H1 (cell line): ENCODE results near the gene RHOBTB1. TPM values are rescaled to one million over a fixed set of nuclear protein-coding genes. Genes with fewer than 3 reads are reported as not detected.

ENCODE experiments used
- CTCF ChIA-PET: fragments of 300-600 bp; sonication (Branson Sonifier 250); formaldehyde crosslinking; loops from one replicate; lab custom pipeline; 2021; ENCODE audit not compliant: partially characterized antibody; lab: Charles Lee
- POLR2A ChIA-PET: fragments of 300-600 bp; sonication (Branson Sonifier 250); formaldehyde crosslinking; loops from one replicate; lab custom pipeline; 2021; ENCODE audit warnings: inconsistent platforms; ENCODE audit not compliant: partially characterized antibody; lab: Charles Lee
- DNase-seq, 2 experiments: peaks; one replicate each; pipeline versions ENCODE4 v3.0.0 to v3.0.0-alpha.2; 2010 to 2022; ENCODE audit warnings: low spot score in 2 of 2, low read depth in 1 of 2, mixed read lengths in 1 of 2
- FAIRE-seq: peaks from 2 replicates; lab custom pipeline; 2011; peaks lifted over from hg19 to GRCh38; lab: Jason Lieb, UNC
- H2AFZ ChIP-seq: 2 replicates; pipeline ENCODE4 v1.8.1; 2012; ENCODE audit warnings: low read length, inconsistent platforms
- H2AK5ac ChIP-seq: 2 replicates; pipeline ENCODE4 v1.6.1; 2013; ENCODE audit warnings: low read depth, low read length
- H2BK120ac ChIP-seq: replicated peaks from 2 replicates; pipeline ENCODE3; 2013; ENCODE audit warnings: low read depth, low read length, inconsistent platforms
- H2BK12ac ChIP-seq: 2 replicates; pipeline ENCODE4 v1.6.1; 2013; ENCODE audit warnings: low read depth, low read length
- H2BK15ac ChIP-seq: 2 replicates; pipeline ENCODE4 v1.6.1; 2013; ENCODE audit warnings: low read length
- H2BK20ac ChIP-seq: 2 replicates; pipeline ENCODE4 v1.6.1; 2013; ENCODE audit warnings: low read length
- H2BK5ac ChIP-seq: 2 replicates; pipeline ENCODE4 v1.6.1; 2013; ENCODE audit warnings: low read depth, low read length
- H3K14ac ChIP-seq: 2 replicates; pipeline ENCODE4 v1.6.1; 2013; ENCODE audit warnings: inconsistent platforms; ENCODE audit not compliant: insufficient read length
- H3K18ac ChIP-seq: 2 replicates; pipeline ENCODE4 v1.6.1; 2013; ENCODE audit warnings: low read length; ENCODE audit errors: extremely low read depth
- H3K23ac ChIP-seq: 2 replicates; pipeline ENCODE4 v1.6.1; 2013; ENCODE audit warnings: inconsistent platforms; ENCODE audit not compliant: insufficient read length
- H3K23me2 ChIP-seq: 2 replicates; pipeline ENCODE4 v1.6.1; 2013; ENCODE audit warnings: low read depth, low read length
- H3K27ac ChIP-seq: 2 replicates; pipeline ENCODE4 v1.6.1; 2011; ENCODE audit warnings: low read depth, low read length, inconsistent platforms
- H3K27me3 ChIP-seq, 4 experiments: replicated peaks in 1 of 4; 1 replicate in 1 of 4; 2 replicates in 3 of 4; pipeline versions ENCODE4 v1.6.1 to v1.8.1; 2011 to 2013; ENCODE audit warnings: low read length in 3 of 4, mild to moderate bottlenecking in 3 of 4, inconsistent platforms in 2 of 4, mixed read lengths in 2 of 4, moderate library complexity in 1 of 4; ENCODE audit not compliant: control insufficient read depth in 3 of 4, insufficient read depth in 3 of 4; ENCODE audit errors: extremely low read depth in 1 of 4
- H3K36me3 ChIP-seq, 4 experiments: 2 replicates each; pipeline versions ENCODE4 v1.6.1 to v1.8.1; 2011 to 2013; ENCODE audit warnings: mild to moderate bottlenecking in 4 of 4, low read length in 3 of 4, moderate library complexity in 2 of 4, control low read depth in 1 of 4, inconsistent platforms in 1 of 4; ENCODE audit not compliant: insufficient read depth in 4 of 4, control insufficient read depth in 2 of 4
- H3K4ac ChIP-seq: replicated peaks from 2 replicates; pipeline ENCODE3; 2013; ENCODE audit warnings: low read length, low read depth, mixed read lengths, inconsistent platforms; ENCODE audit not compliant: insufficient read length
- H3K4me1 ChIP-seq, 4 experiments: replicated peaks in 1 of 4; 1 replicate in 1 of 4; 2 replicates in 3 of 4; pipeline versions ENCODE4 v1.6.1 to v1.8.1; 2011 to 2013; ENCODE audit warnings: low read length in 3 of 4, inconsistent platforms in 2 of 4, mixed read lengths in 1 of 4; ENCODE audit not compliant: insufficient read depth in 4 of 4, control insufficient read depth in 3 of 4
- H3K4me2 ChIP-seq, 2 experiments: 2 replicates each; pipeline versions ENCODE4 v1.6.1 to v1.8.1; 2011 to 2013; ENCODE audit warnings: low read depth in 2 of 2, low read length in 2 of 2, control low read depth in 1 of 2, inconsistent platforms in 1 of 2, mild to moderate bottlenecking in 1 of 2; ENCODE audit not compliant: insufficient read depth in 1 of 2
- H3K4me3 ChIP-seq, 4 experiments: fragments of 200-600, 300-600 bp in 1 of 4; sonication (generic), shearing (Covaris generic), sonication (Bioruptor Twin) in 1 of 4; 2 replicates each; pipeline versions ENCODE4 v1.5.1 to v1.8.1; 2011 to 2016; ENCODE audit warnings: low read length in 4 of 4, low read depth in 3 of 4, control low read depth in 2 of 4, inconsistent platforms in 2 of 4, mild to moderate bottlenecking in 2 of 4, mixed read lengths in 1 of 4, moderate library complexity in 1 of 4; ENCODE audit not compliant: insufficient read depth in 2 of 4; ENCODE audit errors: extremely low read depth in 1 of 4
- H3K56ac ChIP-seq: replicated peaks from 2 replicates; pipeline ENCODE3; 2013; ENCODE audit warnings: low read depth, mild to moderate bottlenecking, mixed read lengths, low read length, inconsistent platforms; ENCODE audit not compliant: insufficient read length
- H3K79me1 ChIP-seq: 2 replicates; pipeline ENCODE4 v1.6.1; 2013; ENCODE audit warnings: low read depth, low read length, control low read depth
- H3K79me2 ChIP-seq, 2 experiments: 2 replicates each; pipeline versions ENCODE4 v1.6.1 to v1.8.1; 2012 to 2013; ENCODE audit warnings: low read length in 2 of 2, mild to moderate bottlenecking in 2 of 2, inconsistent platforms in 1 of 2; ENCODE audit not compliant: insufficient read depth in 2 of 2, control insufficient read depth in 1 of 2
- H3K9ac ChIP-seq, 4 experiments: replicated peaks in 1 of 4; 1 replicate in 1 of 4; 2 replicates in 3 of 4; pipeline versions ENCODE4 v1.6.1 to v1.8.1; 2011 to 2013; ENCODE audit warnings: low read depth in 3 of 4, low read length in 3 of 4, control low read depth in 2 of 4, mild to moderate bottlenecking in 2 of 4, moderate library complexity in 2 of 4, inconsistent platforms in 1 of 4; ENCODE audit errors: extremely low read depth in 1 of 4
- H3K9me3 ChIP-seq, 2 experiments: 2 replicates each; pipeline versions ENCODE4 v1.6.1 to v1.8.1; 2012 to 2013; ENCODE audit warnings: mild to moderate bottlenecking in 2 of 2, moderate library complexity in 2 of 2, control low read depth in 1 of 2, inconsistent platforms in 1 of 2, low read depth in 1 of 2, low read length in 1 of 2, mixed read lengths in 1 of 2; ENCODE audit not compliant: insufficient read depth in 2 of 2
- H4K20me1 ChIP-seq, 2 experiments: replicated peaks in 1 of 2; 2 replicates each; pipeline versions ENCODE3 to v1.8.1; 2011 to 2013; ENCODE audit warnings: inconsistent platforms in 2 of 2, low read length in 2 of 2, mild to moderate bottlenecking in 1 of 2; ENCODE audit not compliant: insufficient read depth in 2 of 2, control insufficient read depth in 1 of 2
- H4K5ac ChIP-seq: 2 replicates; pipeline ENCODE4 v1.6.1; 2013; ENCODE audit warnings: low read length, low read depth, mixed read lengths, inconsistent platforms; ENCODE audit not compliant: insufficient read length
- H4K8ac ChIP-seq: 2 replicates; pipeline ENCODE4 v1.8.0; 2013; ENCODE audit warnings: mild to moderate bottlenecking, moderate library complexity, low read length, inconsistent platforms; ENCODE audit not compliant: insufficient read depth; ENCODE audit errors: extremely low read depth
- H4K91ac ChIP-seq: replicated peaks from 2 replicates; pipeline ENCODE3; 2013; ENCODE audit warnings: low read length, mixed read lengths, inconsistent platforms; ENCODE audit not compliant: insufficient read length
- BACH1 ChIP-seq: IDR thresholded peaks from 2 replicates; pipeline ENCODE4 v1.6.1; 2012; ENCODE audit warnings: low read length, improper control_type of control experiment
- EGR1 ChIP-seq: IDR thresholded peaks from 2 replicates; pipeline ENCODE4 v1.6.1; 2011; ENCODE audit warnings: low read depth, low read length, borderline replicate concordance
- JUN ChIP-seq: IDR thresholded peaks from 2 replicates; pipeline ENCODE4 v1.6.1; 2011; ENCODE audit warnings: low read depth, mild to moderate bottlenecking, improper control_type of control experiment, low read length
- KDM1A ChIP-seq: fragments of 200-600, 300-600 bp; sonication (generic); IDR thresholded peaks from 2 replicates; pipeline ENCODE4 v1.7.1; 2016; ENCODE audit warnings: mild to moderate bottlenecking, low read length, borderline replicate concordance
- WGBS, 2 experiments: shearing (Covaris generic) in 1 of 2; methylation state at CpG; one replicate each; pipeline versions ENCODE4 v1.1.6 to v1.1.7; 2013 to 2015; ENCODE audit warnings: low lambda C conversion rate in 2 of 2, mixed read lengths in 2 of 2, inconsistent platforms in 1 of 2, low coverage in 1 of 2, missing lambda C conversion rate in 1 of 2; ENCODE audit not compliant: insufficient replicate concordance in 2 of 2, insufficient coverage in 1 of 2, insufficient read length in 1 of 2; ENCODE audit errors: extremely low coverage in 1 of 2, missing lambda C conversion rate in 1 of 2; 5-methylcytosine and 5-hydroxymethylcytosine counted together
- polyA plus RNA-seq, 7 experiments: library from polyadenylated mRNA; depleted of rRNA in 3 of 7; stranded (reverse) in 5 of 7; unstranded in 2 of 7; fragments of >200 nt in 5 of 7; fragments of 200-250 nt in 2 of 7; gene quantifications; 1 replicate in 5 of 7; 2 replicates in 1 of 7; 4 replicates in 1 of 7; pipeline versions ENCODE4 v1.2.1 to v1.2.3, GENCODE V29; 2011 to 2013; ENCODE audit warnings: missing spikeins in 2 of 7, mixed read lengths in 2 of 7
- total RNA-seq: library from RNA; stranded (reverse); fragmentation: NEBNext Ultra II Directional; extraction: Animal tissue kit (Norgen Biotek cat#: 25700); gene quantifications from 2 replicates; pipeline ENCODE4 v1.2.1, GENCODE V29; 2021

Gene RHOBTB1
- total and polyA plus RNA-seq, 2 of the 8 experiments (the other 6 are each of a cell fraction or from before 2014, with no cell fraction given), result 6.1 to 7.4 TPM

GRCh38 chr10:60980997-60981396 lies 37.0 kb upstream of the RHOBTB1 start:
- Histone ChIP-seq H2BK5ac (no peak overlapping the region), H2BK20ac (no peak overlapping the region), H4K91ac (no peak overlapping the region), H2AFZ (no peak overlapping the region), H3K4me1 (no peaks in the 10 kb centered on the region), H3K14ac (no peak overlapping the region), H3K23me2 (no peaks in the 10 kb centered on the region), H3K4me3 (no peak overlapping the region)
- 100% methylated on average over 1 of the region's 1 CpG; no CpG with 5 or more reads in 1 of the 2 experiments for WGBS, 2 experiments
- TF ChIP-seq JUN (no peak), BACH1 (no peak), KDM1A (no peak), EGR1 (no peak)
- TF ChIP-seq, all 59 proteins: peak for 0
- H3K27ac ChIP-seq, result no peak overlapping the region
- H3K36me3 ChIP-seq, result no peaks in the 10 kb centered on the region
- H2BK120ac ChIP-seq, result no peak overlapping the region
- H3K9ac ChIP-seq, result no peak overlapping the region
- no peaks in the 10 kb centered on the region for H3K9me3 ChIP-seq
- no peaks in the 10 kb centered on the region for H4K20me1 ChIP-seq
- H4K5ac ChIP-seq, result no peak overlapping the region
- no peak for FAIRE-seq
- no peak overlapping the region for H3K23ac ChIP-seq
- H3K18ac ChIP-seq, result no peak overlapping the region
- no peak overlapping the region for H2BK12ac ChIP-seq
- H4K8ac ChIP-seq, result no peak overlapping the region
- H2AK5ac ChIP-seq, result no peak overlapping the region
- H3K79me2 ChIP-seq, result no peaks in the 10 kb centered on the region
- DNase-seq, result no peak
- no peak overlapping the region for H3K4me2 ChIP-seq
- POLR2A ChIA-PET, result no interaction called here
- no peaks in the 10 kb centered on the region for H3K79me1 ChIP-seq
- H3K27me3 ChIP-seq, result no peaks in the 10 kb centered on the region
- no peak overlapping the region for H3K56ac ChIP-seq
- CTCF ChIA-PET, result interaction anchor here (0.6 to 1.3 kb wide), 2 partner anchors 43 to 524 kb away, joined by 3 read pairs; no protein-coding TSS in a partner anchor
- H3K4ac ChIP-seq, result no peak overlapping the region
- H2BK15ac ChIP-seq, result no peak overlapping the region
